HG03159 (cell line): Measurements from ENCODE around the gene TOB1.
"Not testable (repeated sequence)": the region's sequence is repeated elsewhere in the genome, so short reads cannot be mapped to it uniquely, and the experiment has no call there.

Experiments used
- ATAC-seq: cut with Tn5 transposase; IDR thresholded peaks from one replicate; pipeline ENCODE4 v1.9.1; 2021; ENCODE audit warnings: mild to moderate bottlenecking, moderate library complexity; ENCODE audit not compliant: unreplicated experiment

Gene TOB1

DNA sequence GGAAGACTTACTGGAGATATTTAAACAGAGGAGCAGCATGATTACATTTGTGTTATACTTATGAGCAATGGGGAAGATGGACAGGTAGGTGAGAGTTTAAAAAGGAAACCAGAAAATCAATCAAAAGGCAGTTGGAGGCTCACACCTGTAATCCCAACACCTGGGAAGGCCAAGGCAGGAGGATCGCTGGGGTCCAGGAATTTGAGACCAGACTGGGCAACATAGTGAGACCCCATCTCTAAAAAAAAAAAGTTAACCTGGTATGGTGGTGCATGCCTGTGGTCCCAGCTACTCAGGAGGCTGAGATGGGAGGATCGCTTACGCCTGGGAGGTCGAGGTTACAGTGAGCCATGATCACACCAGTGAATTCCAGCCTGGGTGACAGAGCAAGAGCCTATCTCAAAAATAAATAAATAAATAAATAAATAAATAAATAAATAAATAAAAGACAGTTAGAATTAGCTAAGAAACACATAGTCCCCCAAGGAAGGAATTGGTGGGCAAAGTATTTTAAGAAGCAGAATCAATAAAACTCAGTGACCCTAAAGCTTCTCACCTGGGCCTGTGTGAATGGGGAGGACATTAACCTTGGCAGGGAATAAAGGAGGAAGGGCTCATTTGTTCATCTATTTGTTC is 32.3 kb upstream of the TOB1 start:
- ATAC-seq: no peak

- ATAC-seq: not testable (repeated sequence)
Observed at GRCh38 chr17:50894513-50894912, 28.4 kb upstream of the TOB1 start.

- no peak for ATAC-seq
Observed at GRCh38 chr17:50893183-50893993, 27.2 kb upstream of the TOB1 start.

GRCh38 chr17:50892101-50892776 is 26.1 kb upstream of the TOB1 start:
- ATAC-seq: no peak

- ATAC-seq: no peak
Observed at GRCh38 chr17:50891577-50891989, 25.4 kb upstream of the TOB1 start.

- no peak for ATAC-seq
Observed at GRCh38 chr17:50890675-50891516, 24.7 kb upstream of the TOB1 start.

- no peak for ATAC-seq
Observed at GRCh38 chr17:50889528-50890118, 23.5 kb upstream of the TOB1 start.

DNA sequence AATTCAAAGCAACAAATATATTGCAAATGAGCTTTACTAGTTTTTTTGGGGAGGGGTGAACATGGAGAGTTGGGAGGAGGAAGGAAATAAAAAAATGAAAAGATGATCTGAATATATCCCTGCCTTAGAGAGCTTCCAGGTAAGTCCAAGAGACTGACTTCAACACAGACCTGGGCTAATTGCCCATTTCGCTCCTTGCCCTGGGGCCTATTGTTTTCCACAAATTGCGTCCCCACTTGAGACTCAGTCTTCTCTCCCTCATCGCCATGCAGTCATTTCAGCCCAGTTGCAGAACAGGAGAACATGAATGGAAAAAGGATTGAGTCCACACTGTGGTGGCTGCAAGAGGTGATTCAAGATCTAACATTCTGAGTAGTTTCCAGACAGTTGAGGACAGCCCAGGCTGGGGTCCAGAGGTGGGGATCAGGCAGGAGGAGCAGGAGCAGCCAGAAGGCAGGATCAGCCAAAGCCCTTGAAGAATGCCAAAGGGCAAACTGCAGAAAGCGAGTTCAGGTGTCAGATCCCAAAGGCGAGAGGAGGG is 21.6 kb upstream of the TOB1 start:
- ATAC-seq: no peak

GRCh38 chr17:50884439-50885311 is 18.5 kb upstream of the TOB1 start:
- ATAC-seq: no peak

GRCh38 chr17:50883850-50884438 is 17.8 kb upstream of the TOB1 start:
- no peak for ATAC-seq

DNA sequence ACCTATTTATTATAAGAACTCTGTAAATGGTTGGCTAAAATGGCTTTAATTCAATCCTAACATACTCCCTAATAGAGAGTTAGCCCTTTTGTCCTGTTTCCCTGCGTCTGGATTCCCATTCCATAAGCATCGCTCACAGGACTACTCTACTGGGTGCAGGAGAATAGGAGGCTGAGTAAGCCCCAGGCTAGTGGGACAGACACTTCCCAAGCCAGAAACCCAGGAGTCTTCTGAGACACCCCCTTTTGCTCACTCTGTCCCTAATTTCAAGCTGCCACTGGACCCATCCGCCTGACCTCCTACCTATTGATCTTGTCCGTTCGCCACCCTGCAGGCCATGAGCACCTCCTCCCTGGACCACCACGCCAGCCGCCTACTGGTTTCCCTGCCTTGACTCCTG is 16.7 kb upstream of the TOB1 start:
- ATAC-seq: no peak

GRCh38 chr17:50881182-50881581 is 15.0 kb upstream of the TOB1 start:
- ATAC-seq: no peak

DNA sequence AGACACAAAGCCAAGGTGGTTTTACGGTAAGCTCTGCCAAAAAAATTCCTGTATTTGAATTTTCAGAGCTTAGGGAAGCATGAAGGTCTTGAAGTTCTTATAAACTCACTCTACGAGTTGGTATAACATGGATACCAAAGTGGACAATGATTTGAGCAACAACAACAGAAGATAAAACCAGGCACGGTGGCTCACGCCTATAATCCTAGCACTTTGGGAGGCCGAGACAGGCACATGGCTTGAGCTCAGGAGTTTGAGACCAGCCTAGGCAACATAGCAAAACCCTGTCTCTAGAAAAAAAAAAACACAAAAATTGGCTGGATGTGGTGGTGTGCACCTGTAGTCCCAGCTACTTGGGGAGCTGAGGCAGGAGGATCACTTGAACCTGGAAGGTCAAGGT is 12.9 kb upstream of the TOB1 start:
- ATAC-seq: no peak

DNA sequence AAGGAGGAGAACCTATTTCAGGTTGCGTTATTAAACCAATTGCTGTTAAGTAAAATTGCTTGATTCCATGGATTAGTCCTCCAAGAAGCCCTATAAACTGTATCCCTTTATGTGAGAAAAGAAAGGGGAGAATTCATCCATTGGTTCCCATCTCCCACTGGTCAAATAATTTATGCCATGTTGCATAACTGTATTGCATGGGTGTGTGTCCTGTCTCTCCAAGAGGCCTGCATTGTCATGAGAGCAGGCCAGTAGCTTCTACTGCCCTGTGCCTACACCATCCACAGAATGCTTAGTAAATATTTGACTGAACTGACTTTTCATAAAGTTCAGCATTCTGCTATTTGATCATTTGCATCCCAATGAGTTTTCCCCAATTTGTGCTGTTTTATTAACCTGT is 11.7 kb upstream of the TOB1 start:
- no peak for ATAC-seq

- not testable (repeated sequence) for ATAC-seq
Observed at GRCh38 chr17:50877042-50877441, 10.9 kb upstream of the TOB1 start.

DNA sequence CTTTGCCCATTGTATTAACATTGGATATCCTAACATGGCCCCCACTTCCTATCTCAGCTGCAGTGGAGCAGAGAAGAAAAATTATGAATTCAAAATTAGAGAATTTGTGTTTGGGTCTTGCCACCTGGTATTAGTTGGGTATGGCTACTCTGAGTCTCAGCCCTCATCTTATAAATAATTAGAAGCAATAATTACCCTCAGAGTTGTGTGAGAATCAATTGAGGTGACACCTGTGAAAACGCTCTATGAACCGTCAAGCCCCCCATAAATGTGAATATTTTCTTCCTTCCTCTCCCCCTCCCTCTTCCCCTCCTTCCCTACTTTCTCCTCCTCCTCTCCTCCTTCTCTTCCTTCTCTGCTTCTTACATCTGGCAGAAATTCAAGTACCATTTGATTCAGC is 8.9 kb upstream of the TOB1 start:
- no peak for ATAC-seq

GRCh38 chr17:50872710-50873424 is 6.7 kb upstream of the TOB1 start:
- ATAC-seq: no peak

DNA sequence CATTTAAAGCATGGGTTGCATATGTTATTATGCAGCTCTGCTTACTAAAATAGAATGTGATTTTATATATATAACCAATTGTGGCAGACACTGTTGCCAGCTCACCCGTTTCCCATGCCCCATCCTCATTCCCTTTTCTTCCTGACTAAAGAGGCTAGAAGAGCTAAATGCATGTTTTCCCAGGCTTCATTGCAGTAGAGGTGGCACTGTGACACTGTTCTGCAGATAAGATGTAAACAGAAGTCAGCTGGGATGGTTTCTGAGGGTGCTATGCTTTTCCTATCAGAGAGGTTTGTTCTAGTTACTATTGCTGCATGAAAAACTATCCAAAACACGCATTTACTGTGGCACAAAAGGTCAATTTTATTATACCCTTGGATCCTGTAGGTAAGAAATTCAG is 5.7 kb upstream of the TOB1 start:
- no peak for ATAC-seq
